ENCODE measurements around the gene ENO4.

The ENO4 gene

GRCh38 chr10:116815641-116816415, 33.5 kb upstream of the ENO4 start:
- ChIA-PET POLR2A (no interaction called here), CTCF (no interaction called here)
- no peak for DNase-seq (ENCODE audit: extremely low spot score)
- TF ChIP-seq FOXM1 (IDR thresholded peaks at IDR 0.05; ENCODE audit: borderline replicate concordance) = no peak
- no peak for TF ChIP-seq TARDBP (IDR thresholded peaks at IDR 0.05)
- no peak for TF ChIP-seq ELF4 (IDR thresholded peaks at IDR 0.05)
- no peak for TF ChIP-seq ARNT (IDR thresholded peaks at IDR 0.05)
- TF ChIP-seq SUZ12 (IDR thresholded peaks at IDR 0.05) = no peak
- no peak for TF ChIP-seq HDGF (IDR thresholded peaks at IDR 0.05; ENCODE audit: borderline replicate concordance)
- TF ChIP-seq CTBP1 (IDR thresholded peaks at IDR 0.05; ENCODE audit: borderline replicate concordance) = no peak
- no peak for TF ChIP-seq L3MBTL2 (conservative IDR thresholded peaks at IDR 0.05)
- TF ChIP-seq PKNOX1 (IDR thresholded peaks at IDR 0.05) = no peak
- TF ChIP-seq SP1 (IDR thresholded peaks at IDR 0.05) = no peak
- TF ChIP-seq NFRKB (IDR thresholded peaks at IDR 0.05) = no peak
- TF ChIP-seq LEF1 (IDR thresholded peaks at IDR 0.05; ENCODE audit: borderline replicate concordance) = no peak
- TF ChIP-seq ZNF384 (IDR thresholded peaks at IDR 0.05) = no peak
- no peak for TF ChIP-seq FOXA1 (IDR thresholded peaks at IDR 0.05)
- no peak for TF ChIP-seq FOXK2 (IDR thresholded peaks at IDR 0.05)
- TF ChIP-seq BHLHE40 (IDR thresholded peaks at IDR 0.05; ENCODE audit: borderline replicate concordance) = no peak

- DNase-seq (ENCODE audit: extremely low spot score) = no peak
- CTCF ChIA-PET = no interaction called here
- TF ChIP-seq ZNF384 (IDR thresholded peaks at IDR 0.05) (no peak), HDGF (IDR thresholded peaks at IDR 0.05; ENCODE audit: borderline replicate concordance) (no peak), FOXK2 (IDR thresholded peaks at IDR 0.05) (no peak), LEF1 (IDR thresholded peaks at IDR 0.05; ENCODE audit: borderline replicate concordance) (no peak), PKNOX1 (IDR thresholded peaks at IDR 0.05) (no peak), SP1 (IDR thresholded peaks at IDR 0.05) (no peak), ARNT (IDR thresholded peaks at IDR 0.05) (no peak), NFRKB (IDR thresholded peaks at IDR 0.05) (no peak), ELF4 (IDR thresholded peaks at IDR 0.05) (no peak), TARDBP (IDR thresholded peaks at IDR 0.05) (no peak), FOXM1 (IDR thresholded peaks at IDR 0.05; ENCODE audit: borderline replicate concordance) (no peak), CTBP1 (IDR thresholded peaks at IDR 0.05; ENCODE audit: borderline replicate concordance) (no peak), BHLHE40 (IDR thresholded peaks at IDR 0.05; ENCODE audit: borderline replicate concordance) (no peak), L3MBTL2 (conservative IDR thresholded peaks at IDR 0.05) (no peak), FOXA1 (IDR thresholded peaks at IDR 0.05) (no peak), SUZ12 (IDR thresholded peaks at IDR 0.05) (no peak)
- POLR2A ChIA-PET = no interaction called here
These were observed 32.1 kb upstream of the ENO4 start for GRCh38 chr10:116817178-116817577.

GRCh38 chr10:116817780-116818343, 31.4 kb upstream of the ENO4 start:
- no peak for TF ChIP-seq NFRKB (IDR thresholded peaks at IDR 0.05)
- no peak for TF ChIP-seq ELF4 (IDR thresholded peaks at IDR 0.05)
- no peak for TF ChIP-seq BHLHE40 (IDR thresholded peaks at IDR 0.05; ENCODE audit: borderline replicate concordance)
- TF ChIP-seq SP1 (IDR thresholded peaks at IDR 0.05) = no peak
- TF ChIP-seq L3MBTL2 (conservative IDR thresholded peaks at IDR 0.05) = no peak
- TF ChIP-seq TARDBP (IDR thresholded peaks at IDR 0.05) = no peak
- no peak for TF ChIP-seq CTBP1 (IDR thresholded peaks at IDR 0.05; ENCODE audit: borderline replicate concordance)
- TF ChIP-seq HDGF (IDR thresholded peaks at IDR 0.05; ENCODE audit: borderline replicate concordance) = no peak
- TF ChIP-seq PKNOX1 (IDR thresholded peaks at IDR 0.05) = no peak
- no peak for DNase-seq (ENCODE audit: extremely low spot score)
- ChIA-PET CTCF (interaction anchor here (0.6 kb wide), 1 partner anchor 10 kb away, joined by 3 read pairs; no protein-coding TSS in a partner anchor), POLR2A (no interaction called here)

- ChIA-PET POLR2A (no interaction called here), CTCF (no interaction called here)
- TF ChIP-seq FOXA1 (IDR thresholded peaks at IDR 0.05) (no peak), ELF4 (IDR thresholded peaks at IDR 0.05) (no peak), CTBP1 (IDR thresholded peaks at IDR 0.05; ENCODE audit: borderline replicate concordance) (no peak), ZNF384 (IDR thresholded peaks at IDR 0.05) (no peak), TARDBP (IDR thresholded peaks at IDR 0.05) (no peak), NFRKB (IDR thresholded peaks at IDR 0.05) (no peak), SP1 (IDR thresholded peaks at IDR 0.05) (no peak), FOXK2 (IDR thresholded peaks at IDR 0.05) (no peak), BHLHE40 (IDR thresholded peaks at IDR 0.05; ENCODE audit: borderline replicate concordance) (no peak), LEF1 (IDR thresholded peaks at IDR 0.05; ENCODE audit: borderline replicate concordance) (no peak), PKNOX1 (IDR thresholded peaks at IDR 0.05) (no peak), FOXM1 (IDR thresholded peaks at IDR 0.05; ENCODE audit: borderline replicate concordance) (no peak), SUZ12 (IDR thresholded peaks at IDR 0.05) (no peak), L3MBTL2 (conservative IDR thresholded peaks at IDR 0.05) (no peak)
- DNase-seq (ENCODE audit: extremely low spot score) = no peak
These were observed 29.2 kb upstream of the ENO4 start for GRCh38 chr10:116819999-116820677.

- no peak for DNase-seq (ENCODE audit: extremely low spot score)
- ChIA-PET CTCF (no interaction called here), POLR2A (no interaction called here)
- no peak for TF ChIP-seq LEF1 (IDR thresholded peaks at IDR 0.05; ENCODE audit: borderline replicate concordance)
- TF ChIP-seq FOXK2 (IDR thresholded peaks at IDR 0.05) = no peak
These were observed 23.4 kb upstream of the ENO4 start for GRCh38 chr10:116825901-116826300.
